Adipocyte (in vitro differentiated cells): ENCODE data around the gene OR4D1.
"Not testable (repeated sequence)": the region's sequence is repeated elsewhere in the genome, so short reads cannot be mapped to it uniquely, and the experiment has no call there.

Experiments
- DNase-seq: peaks from one replicate; pipeline ENCODE4 v3.0.0-alpha.2; 2015; ENCODE audit warnings: low read depth
- H3K27me3 ChIP-seq: replicated peaks from 2 replicates; pipeline ENCODE4 v1.7.0; 2013; ENCODE audit warnings: mild to moderate bottlenecking, low read length, moderate library complexity; ENCODE audit not compliant: control insufficient read depth, insufficient read depth
- H3K36me3 ChIP-seq: 2 replicates; pipeline ENCODE4 v1.7.0; 2013; ENCODE audit warnings: low read length, mild to moderate bottlenecking, moderate library complexity; ENCODE audit not compliant: control insufficient read depth, insufficient read depth, severe bottlenecking
- H3K4me1 ChIP-seq: 2 replicates; pipeline ENCODE4 v1.7.0; 2013; ENCODE audit warnings: mild to moderate bottlenecking, low read length, moderate library complexity; ENCODE audit not compliant: control insufficient read depth, insufficient read depth
- H3K4me3 ChIP-seq: 2 replicates; pipeline ENCODE4 v1.7.0; 2013; ENCODE audit warnings: mild to moderate bottlenecking, low read length, moderate library complexity
- H3K9ac ChIP-seq: 2 replicates; pipeline ENCODE4 v1.7.0; 2013; ENCODE audit warnings: mild to moderate bottlenecking, low read length, moderate library complexity
- H3K9me3 ChIP-seq: 2 replicates; pipeline ENCODE4 v1.7.0; 2013; ENCODE audit warnings: mild to moderate bottlenecking, low read length, moderate library complexity; ENCODE audit not compliant: control insufficient read depth

OR4D1 gene

GRCh38 chr17:58120195-58120822 is 27.9 kb upstream of the OR4D1 start:
- H3K9me3 ChIP-seq: no peaks in the 10 kb centered on the region
- DNase-seq: peak; percentile 74
- no peak overlapping the region for H3K4me3 ChIP-seq
- no peaks in the 10 kb centered on the region for H3K36me3 ChIP-seq
- H3K4me1 ChIP-seq: no peaks in the 10 kb centered on the region
- H3K27me3 ChIP-seq: peaks cover 17% of the 10 kb centered on the region
- H3K9ac ChIP-seq: no peak overlapping the region

GRCh38 chr17:58121925-58122324 is 26.3 kb upstream of the OR4D1 start:
- DNase-seq: peak; percentile 14
- Histone ChIP-seq H3K27me3 (peaks cover 12% of the 10 kb centered on the region), H3K36me3 (no peaks in the 10 kb centered on the region), H3K9me3 (no peaks in the 10 kb centered on the region), H3K9ac (no peak overlapping the region), H3K4me1 (no peaks in the 10 kb centered on the region), H3K4me3 (no peak overlapping the region)

GRCh38 chr17:58127846-58128245 is 20.3 kb upstream of the OR4D1 start:
- no peaks in the 10 kb centered on the region for H3K4me1 ChIP-seq
- DNase-seq: no peak
- no peaks in the 10 kb centered on the region for H3K36me3 ChIP-seq
- no peak overlapping the region for H3K9ac ChIP-seq
- H3K4me3 ChIP-seq: no peak overlapping the region
- H3K9me3 ChIP-seq: no peaks in the 10 kb centered on the region
- H3K27me3 ChIP-seq: peaks cover 13% of the 10 kb centered on the region

GRCh38 chr17:58132697-58133096 is 15.5 kb upstream of the OR4D1 start:
- H3K4me3 ChIP-seq, H3K9ac ChIP-seq, H3K36me3 ChIP-seq, H3K4me1 ChIP-seq, H3K9me3 ChIP-seq, DNase-seq: not testable (repeated sequence)
- H3K27me3 ChIP-seq: peaks cover 18% of the 10 kb centered on the region

- Histone ChIP-seq H3K9ac (no peak overlapping the region), H3K4me3 (no peak overlapping the region), H3K27me3 (peaks cover 22% of the 10 kb centered on the region), H3K36me3 (no peaks in the 10 kb centered on the region), H3K9me3 (no peaks in the 10 kb centered on the region), H3K4me1 (no peaks in the 10 kb centered on the region)
- DNase-seq: no peak
Measured at GRCh38 chr17:58136669-58137279, 11.4 kb upstream of the OR4D1 start.

- H3K36me3 ChIP-seq: no peaks in the 10 kb centered on the region
- no peaks in the 10 kb centered on the region for H3K4me1 ChIP-seq
- H3K9ac ChIP-seq: no peak overlapping the region
- peaks cover 27% of the 10 kb centered on the region for H3K9me3 ChIP-seq
- peaks cover 14% of the 10 kb centered on the region for H3K27me3 ChIP-seq
- no peak for DNase-seq
- H3K4me3 ChIP-seq: no peak overlapping the region
Measured at GRCh38 chr17:58141505-58141904, 6.7 kb upstream of the OR4D1 start.

- peaks cover 46% of the 10 kb centered on the region for H3K9me3 ChIP-seq
- not testable (repeated sequence) for H3K4me3 ChIP-seq
Measured at GRCh38 chr17:58143335-58143734, 4.8 kb upstream of the OR4D1 start.

GRCh38 chr17:58144801-58145200 is 3.4 kb upstream of the OR4D1 start:
- Histone ChIP-seq H3K27me3 (peaks cover 22% of the 10 kb centered on the region), H3K9me3 (peaks cover 51% of the 10 kb centered on the region), H3K9ac (no peak overlapping the region), H3K36me3 (no peaks in the 10 kb centered on the region), H3K4me1 (no peaks in the 10 kb centered on the region), H3K4me3 (no peak overlapping the region)
- DNase-seq: no peak

More at GRCh38 chr17:58143335-58143734, 4.8 kb upstream of the OR4D1 start:
- H3K9ac ChIP-seq, H3K4me1 ChIP-seq, DNase-seq, H3K36me3 ChIP-seq: not testable (repeated sequence)
- peaks cover 14% of the 10 kb centered on the region for H3K27me3 ChIP-seq

GRCh38 chr17:58148609-58149008 is 425 bp downstream of the OR4D1 start:
- DNase-seq: no peak
- Histone ChIP-seq H3K36me3 (no peaks in the 10 kb centered on the region), H3K4me1 (no peaks in the 10 kb centered on the region), H3K9ac (no peak overlapping the region), H3K9me3 (peaks cover 51% of the 10 kb centered on the region), H3K27me3 (peaks cover 45% of the 10 kb centered on the region), H3K4me3 (no peak overlapping the region)

- Histone ChIP-seq H3K4me3 (no peak overlapping the region), H3K4me1 (no peaks in the 10 kb centered on the region), H3K36me3 (no peaks in the 10 kb centered on the region), H3K9me3 (peaks cover 35% of the 10 kb centered on the region), H3K27me3 (peaks cover 57% of the 10 kb centered on the region), H3K9ac (no peak overlapping the region)
- no peak for DNase-seq
Measured at GRCh38 chr17:58150394-58150793, 2.2 kb downstream of the OR4D1 start.

GRCh38 chr17:58153046-58153445 is 4.9 kb downstream of the OR4D1 start:
- H3K4me3 ChIP-seq: no peak overlapping the region
- no peaks in the 10 kb centered on the region for H3K36me3 ChIP-seq
- H3K4me1 ChIP-seq: no peaks in the 10 kb centered on the region
- peaks cover 69% of the 10 kb centered on the region for H3K27me3 ChIP-seq
- peaks cover 8% of the 10 kb centered on the region for H3K9me3 ChIP-seq
- no peak for DNase-seq
- H3K9ac ChIP-seq: no peak overlapping the region

GRCh38 chr17:58153671-58154070 is 5.5 kb downstream of the OR4D1 start:
- Histone ChIP-seq H3K9me3 (peaks cover 3% of the 10 kb centered on the region), H3K36me3 (no peaks in the 10 kb centered on the region), H3K9ac (no peak overlapping the region), H3K4me1 (no peaks in the 10 kb centered on the region), H3K4me3 (no peak overlapping the region), H3K27me3 (peaks cover 69% of the 10 kb centered on the region)
- no peak for DNase-seq
